ENCODE measurements around the gene CDKAL1.

DNA sequence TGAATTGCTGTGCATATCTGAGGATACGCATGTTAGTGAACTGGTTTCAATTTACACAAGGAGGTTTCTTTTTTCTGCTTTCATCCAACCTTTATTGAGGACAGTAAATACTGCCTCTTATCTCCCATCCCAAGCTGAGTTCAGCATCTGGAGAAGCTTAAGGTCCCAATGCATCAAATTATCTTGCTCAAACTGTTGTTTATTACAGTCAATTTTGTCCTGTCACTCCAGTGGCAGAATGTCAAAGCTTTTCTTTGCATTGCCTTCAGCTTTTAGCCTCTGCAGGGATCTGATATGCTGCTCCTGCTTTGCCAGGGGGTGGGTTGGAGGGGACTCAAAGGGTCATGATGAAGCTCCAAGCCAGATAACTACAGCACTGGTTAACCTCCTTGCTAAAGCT is 623.9 kb downstream of the CDKAL1 start:
- TF ChIP-seq, protein P1, sequence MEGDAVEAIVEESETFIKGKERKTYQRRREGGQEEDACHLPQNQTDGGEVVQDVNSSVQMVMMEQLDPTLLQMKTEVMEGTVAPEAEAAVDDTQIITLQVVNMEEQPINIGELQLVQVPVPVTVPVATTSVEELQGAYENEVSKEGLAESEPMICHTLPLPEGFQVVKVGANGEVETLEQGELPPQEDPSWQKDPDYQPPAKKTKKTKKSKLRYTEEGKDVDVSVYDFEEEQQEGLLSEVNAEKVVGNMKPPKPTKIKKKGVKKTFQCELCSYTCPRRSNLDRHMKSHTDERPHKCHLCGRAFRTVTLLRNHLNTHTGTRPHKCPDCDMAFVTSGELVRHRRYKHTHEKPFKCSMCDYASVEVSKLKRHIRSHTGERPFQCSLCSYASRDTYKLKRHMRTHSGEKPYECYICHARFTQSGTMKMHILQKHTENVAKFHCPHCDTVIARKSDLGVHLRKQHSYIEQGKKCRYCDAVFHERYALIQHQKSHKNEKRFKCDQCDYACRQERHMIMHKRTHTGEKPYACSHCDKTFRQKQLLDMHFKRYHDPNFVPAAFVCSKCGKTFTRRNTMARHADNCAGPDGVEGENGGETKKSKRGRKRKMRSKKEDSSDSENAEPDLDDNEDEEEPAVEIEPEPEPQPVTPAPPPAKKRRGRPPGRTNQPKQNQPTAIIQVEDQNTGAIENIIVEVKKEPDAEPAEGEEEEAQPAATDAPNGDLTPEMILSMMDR (IDR thresholded peaks at IDR 0.05), result no peak
- no peak for TF ChIP-seq POLR2AphosphoS5 (IDR thresholded peaks at IDR 0.05)
- TF ChIP-seq POLR2A (IDR thresholded peaks at IDR 0.05), result no peak
